Naive B cell (primary cell): ENCODE data around the gene CDAN1. TPM values are rescaled to one million over a fixed set of nuclear protein-coding genes. Genes with fewer than 3 reads are reported as not detected.
"Not testable (repeated sequence)": the region's sequence is repeated elsewhere in the genome, so short reads cannot be mapped to it uniquely, and the experiment has no call there.

Experiments used
- ATAC-seq, 2 donors: fragments of 150-1000 bp; cut with Tn5 transposase; 2 replicates each; pipeline ENCODE4 v1.10.0; 2021; ENCODE audit warnings: low read depth in 2 of 2, mild to moderate bottlenecking in 2 of 2, moderate library complexity in 2 of 2
- DNase-seq: peaks from one replicate; pipeline ENCODE4 v3.0.0; 2022
- H3K27ac Mint-ChIP-seq, 6 donors: one replicate each; pipeline ENCODE4 v1.8.0; 2020 to 2022; ENCODE audit warnings: mild to moderate bottlenecking in 6 of 6, mixed read lengths in 6 of 6, moderate library complexity in 5 of 6, inconsistent platforms in 2 of 6
- H3K27me3 Mint-ChIP-seq, 3 donors: one replicate each; pipeline ENCODE4 v1.8.0; 2021 to 2022; ENCODE audit warnings: mixed read lengths in 3 of 3, mild to moderate bottlenecking in 1 of 3
- H3K36me3 Mint-ChIP-seq, 2 donors: one replicate each; pipeline ENCODE4 v1.8.0; 2020 to 2022; ENCODE audit warnings: mixed read lengths in 2 of 2, inconsistent platforms in 1 of 2, mild to moderate bottlenecking in 1 of 2
- H3K4me1 Mint-ChIP-seq, 3 donors: one replicate each; pipeline ENCODE4 v1.8.0; 2020 to 2022; ENCODE audit warnings: mixed read lengths in 3 of 3, inconsistent platforms in 1 of 3, mild to moderate bottlenecking in 1 of 3, moderate library complexity in 1 of 3
- H3K4me3 Mint-ChIP-seq, 8 donors: one replicate each; pipeline ENCODE4 v1.8.0; 2020 to 2022; ENCODE audit warnings: mild to moderate bottlenecking in 8 of 8, mixed read lengths in 8 of 8, moderate library complexity in 8 of 8, inconsistent platforms in 2 of 8
- H3K9me3 Mint-ChIP-seq, 7 donors: one replicate each; pipeline ENCODE4 v1.8.0; 2020 to 2022; ENCODE audit warnings: mixed read lengths in 7 of 7, mild to moderate bottlenecking in 5 of 7, inconsistent platforms in 2 of 7, moderate library complexity in 1 of 7
- polyA plus RNA-seq, 6 donors: library from polyadenylated mRNA; unstranded; fragments of 300-500 nt; fragmentation: Illumina TruSeq; gene quantifications; one replicate each; pipeline ENCODE4 v1.2.3, GENCODE V29; 2021; ENCODE audit warnings: low read depth in 6 of 6

The CDAN1 gene
- polyA plus RNA-seq, 6 donors from 2014 or later, result 4.2 to 11.0 (median 6.2) TPM

GRCh38 chr15:42692536-42692935 is 44.4 kb downstream of the CDAN1 start:
- no peaks in the 10 kb centered on the region for H3K9me3 Mint-ChIP-seq
- peaks cover 0 to 2% (median 0%) of the 10 kb centered on the region in 3 donors for H3K4me1 Mint-ChIP-seq
- H3K36me3 Mint-ChIP-seq, result no peaks in the 10 kb centered on the region
- no peak overlapping the region for H3K4me3 Mint-ChIP-seq
- H3K27me3 Mint-ChIP-seq, result no peaks in the 10 kb centered on the region
- no peak for ATAC-seq
- peak overlapping the region in 1 of 6 donors; percentile 40 for H3K27ac Mint-ChIP-seq
- no peak for DNase-seq

- no peaks in the 10 kb centered on the region for H3K9me3 Mint-ChIP-seq
- no peak for ATAC-seq
- no peak for DNase-seq
- H3K36me3 Mint-ChIP-seq, result no peaks in the 10 kb centered on the region
- H3K27ac Mint-ChIP-seq, result peak overlapping the region in 1 of 6 donors; percentile 47
- H3K4me3 Mint-ChIP-seq, result peak overlapping the region in 1 of 8 donors; percentile 48
- peaks cover 0 to 2% (median 0%) of the 10 kb centered on the region in 3 donors for H3K4me1 Mint-ChIP-seq
- no peaks in the 10 kb centered on the region for H3K27me3 Mint-ChIP-seq
These were observed 45.2 kb downstream of the CDAN1 start for GRCh38 chr15:42691770-42692169.

GRCh38 chr15:42691308-42691707 is 45.6 kb downstream of the CDAN1 start:
- Mint-ChIP-seq H3K27ac (peak overlapping the region in 1 of 6 donors; percentile 25), H3K4me3 (no peak overlapping the region), H3K9me3 (no peaks in the 10 kb centered on the region), H3K27me3 (no peaks in the 10 kb centered on the region), H3K36me3 (no peaks in the 10 kb centered on the region), H3K4me1 (peaks cover 0 to 2% (median 0%) of the 10 kb centered on the region in 3 donors)
- no peak for DNase-seq
- ATAC-seq, result no peak

- ATAC-seq, result no peak
- no peaks in the 10 kb centered on the region for H3K4me1 Mint-ChIP-seq
These were observed 48.6 kb downstream of the CDAN1 start for GRCh38 chr15:42688301-42688700.

GRCh38 chr15:42687740-42688139 is 49.2 kb downstream of the CDAN1 start:
- no peaks in the 10 kb centered on the region for H3K4me1 Mint-ChIP-seq
- no peaks in the 10 kb centered on the region for H3K9me3 Mint-ChIP-seq
- H3K4me3 Mint-ChIP-seq, result no peak overlapping the region
- no peaks in the 10 kb centered on the region for H3K27me3 Mint-ChIP-seq
- peaks cover 5 to 14% of the 10 kb centered on the region in 2 donors for H3K36me3 Mint-ChIP-seq
- no peak for ATAC-seq
- no peak overlapping the region for H3K27ac Mint-ChIP-seq
- DNase-seq, result no peak

More at GRCh38 chr15:42688301-42688700, 48.6 kb downstream of the CDAN1 start:
- peak overlapping the region in 1 of 6 donors; percentile 20 for H3K27ac Mint-ChIP-seq
- peaks cover 0 to 8% of the 10 kb centered on the region in 2 donors for H3K36me3 Mint-ChIP-seq
- no peaks in the 10 kb centered on the region for H3K9me3 Mint-ChIP-seq
- DNase-seq, result no peak
- H3K4me3 Mint-ChIP-seq, result no peak overlapping the region
- H3K27me3 Mint-ChIP-seq, result no peaks in the 10 kb centered on the region

- Mint-ChIP-seq H3K4me3 (no peak overlapping the region), H3K27me3 (no peaks in the 10 kb centered on the region), H3K9me3 (no peaks in the 10 kb centered on the region), H3K4me1 (no peaks in the 10 kb centered on the region), H3K36me3 (peaks cover 9 to 16% of the 10 kb centered on the region in 2 donors), H3K27ac (no peak overlapping the region)
- DNase-seq (no peak), ATAC-seq (no peak)
These were observed 50.6 kb downstream of the CDAN1 start for GRCh38 chr15:42686281-42686680.

GRCh38 chr15:42681119-42681518 is 55.8 kb downstream of the CDAN1 start:
- no peaks in the 10 kb centered on the region for H3K9me3 Mint-ChIP-seq
- DNase-seq (no peak), ATAC-seq (no peak)
- no peak overlapping the region for H3K4me3 Mint-ChIP-seq
- H3K27me3 Mint-ChIP-seq, result no peaks in the 10 kb centered on the region
- H3K36me3 Mint-ChIP-seq, result peaks cover 16 to 20% of the 10 kb centered on the region in 2 donors
- no peaks in the 10 kb centered on the region for H3K4me1 Mint-ChIP-seq
- no peak overlapping the region for H3K27ac Mint-ChIP-seq

GRCh38 chr15:42680142-42680482 is 56.8 kb downstream of the CDAN1 start:
- not testable (repeated sequence) for H3K4me1 Mint-ChIP-seq, H3K27ac Mint-ChIP-seq, ATAC-seq, H3K9me3 Mint-ChIP-seq, DNase-seq, H3K4me3 Mint-ChIP-seq, H3K27me3 Mint-ChIP-seq
- peaks cover 22 to 26% of the 10 kb centered on the region in 2 donors for H3K36me3 Mint-ChIP-seq

GRCh38 chr15:42679285-42680141 is 57.4 kb downstream of the CDAN1 start:
- Mint-ChIP-seq H3K9me3 (no peaks in the 10 kb centered on the region), H3K27me3 (no peaks in the 10 kb centered on the region), H3K36me3 (peaks cover 24 to 31% of the 10 kb centered on the region in 2 donors), H3K27ac (peak overlapping the region in 1 of 6 donors; percentile 60), H3K4me3 (no peak overlapping the region), H3K4me1 (no peaks in the 10 kb centered on the region)
- DNase-seq (no peak), ATAC-seq (no peak)

GRCh38 chr15:42675021-42675420 is 61.9 kb downstream of the CDAN1 start:
- no peaks in the 10 kb centered on the region for H3K27me3 Mint-ChIP-seq
- H3K9me3 Mint-ChIP-seq, result no peaks in the 10 kb centered on the region
- no peak overlapping the region for H3K4me3 Mint-ChIP-seq
- ATAC-seq (no peak), DNase-seq (no peak)
- no peaks in the 10 kb centered on the region for H3K4me1 Mint-ChIP-seq
- peak overlapping the region in 1 of 6 donors; percentile 44 for H3K27ac Mint-ChIP-seq
- H3K36me3 Mint-ChIP-seq, result peaks cover 8 to 22% of the 10 kb centered on the region in 2 donors

GRCh38 chr15:42674472-42674871 is 62.5 kb downstream of the CDAN1 start:
- Mint-ChIP-seq H3K4me1 (no peaks in the 10 kb centered on the region), H3K27me3 (no peaks in the 10 kb centered on the region), H3K4me3 (no peak overlapping the region), H3K27ac (no peak overlapping the region), H3K9me3 (no peaks in the 10 kb centered on the region), H3K36me3 (peaks cover 8 to 22% of the 10 kb centered on the region in 2 donors)
- no peak for DNase-seq
- ATAC-seq, result no peak

Other genes with a start within 250 kb of the CDAN1 start
- 10 to 100 TPM; 24.1 to 87.1 (median 52.0) TPM for gene ZNF106, start 246.0 kb downstream of the CDAN1 start, polyA plus RNA-seq
- gene SNAP23, start 241.5 kb downstream of the CDAN1 start, polyA plus RNA-seq, result 100 to 1,000 TPM; 156 to 209 (median 175) TPM
- 1 to 10 TPM in 5 of 6 donors, under 1 TPM in 1; 0.06 to 8.1 (median 7.0) TPM for gene LRRC57, start 188.3 kb downstream of the CDAN1 start, polyA plus RNA-seq
- 10 to 100 TPM; 13.1 to 32.8 (median 22.3) TPM for gene HAUS2, start 188.3 kb downstream of the CDAN1 start, polyA plus RNA-seq
- 1 to 10 TPM in 3 of 6 donors, under 1 TPM in 3; 0.28 to 1.9 (median 0.91) TPM for gene STARD9, start 161.5 kb downstream of the CDAN1 start, polyA plus RNA-seq
- gene TTBK2, start 183.7 kb upstream of the CDAN1 start, polyA plus RNA-seq, result 10 to 100 TPM in 4 of 6 donors, 1 to 10 TPM in 2; 5.7 to 12.0 (median 10.4) TPM